ENCODE results near the gene ZNF341.

DNA sequence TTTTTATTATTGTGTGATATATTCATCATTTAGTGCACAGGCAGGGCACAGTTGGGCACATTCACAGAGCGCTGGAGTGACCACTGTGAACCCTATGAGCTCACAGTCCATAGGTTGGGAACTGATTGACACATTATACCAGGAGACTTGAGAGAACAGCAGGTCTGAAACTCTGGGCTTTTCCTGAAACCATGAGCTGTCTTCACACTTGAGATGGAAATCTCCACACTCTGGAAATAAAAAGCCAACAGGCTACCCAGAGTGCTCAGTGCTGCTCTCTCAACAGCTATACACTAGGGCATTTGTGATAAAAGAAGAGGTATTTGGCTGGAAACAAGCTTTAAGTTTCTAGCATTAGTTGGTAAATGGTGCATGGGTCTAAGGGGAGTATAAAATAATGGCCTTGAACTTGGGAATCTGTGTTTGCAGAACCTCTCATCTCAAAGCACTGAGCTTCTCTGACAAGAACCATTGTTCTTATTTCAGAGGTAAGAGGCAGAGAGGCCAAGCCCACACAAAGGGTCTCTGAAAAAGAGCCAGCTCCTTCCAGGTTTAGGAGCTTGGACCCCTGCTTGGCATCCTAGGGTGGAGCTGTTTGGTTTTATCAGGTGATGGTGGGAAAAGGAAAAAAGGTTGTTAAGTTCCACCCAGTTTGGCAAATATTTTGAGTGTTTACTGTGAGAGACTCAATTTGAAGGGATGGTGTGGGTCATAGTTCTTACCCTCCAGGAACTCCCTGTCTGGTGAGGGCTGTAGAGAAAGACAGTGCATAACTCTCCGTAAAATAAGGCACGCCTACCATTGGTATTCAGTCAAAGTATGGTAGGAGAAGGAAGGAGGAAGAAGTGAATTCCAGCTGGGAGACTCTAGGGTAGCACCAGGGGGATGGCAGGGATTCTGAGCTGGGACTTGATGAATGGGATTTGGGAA, 93.8 kb downstream of the ZNF341 start:
- no peak for TF ChIP-seq GABPA (tag; conservative IDR thresholded peaks at IDR 0.05; ENCODE audit: low read depth)
- TF ChIP-seq CTCF (IDR thresholded peaks at IDR 0.05 in 2 of 3, conservative IDR thresholded peaks at IDR 0.05 in 1 of 3; ENCODE audit: insufficient read depth in 2 of 3, low read depth in 1 of 3, low read length in 3 of 3): no peak
- TF ChIP-seq, protein P1, sequence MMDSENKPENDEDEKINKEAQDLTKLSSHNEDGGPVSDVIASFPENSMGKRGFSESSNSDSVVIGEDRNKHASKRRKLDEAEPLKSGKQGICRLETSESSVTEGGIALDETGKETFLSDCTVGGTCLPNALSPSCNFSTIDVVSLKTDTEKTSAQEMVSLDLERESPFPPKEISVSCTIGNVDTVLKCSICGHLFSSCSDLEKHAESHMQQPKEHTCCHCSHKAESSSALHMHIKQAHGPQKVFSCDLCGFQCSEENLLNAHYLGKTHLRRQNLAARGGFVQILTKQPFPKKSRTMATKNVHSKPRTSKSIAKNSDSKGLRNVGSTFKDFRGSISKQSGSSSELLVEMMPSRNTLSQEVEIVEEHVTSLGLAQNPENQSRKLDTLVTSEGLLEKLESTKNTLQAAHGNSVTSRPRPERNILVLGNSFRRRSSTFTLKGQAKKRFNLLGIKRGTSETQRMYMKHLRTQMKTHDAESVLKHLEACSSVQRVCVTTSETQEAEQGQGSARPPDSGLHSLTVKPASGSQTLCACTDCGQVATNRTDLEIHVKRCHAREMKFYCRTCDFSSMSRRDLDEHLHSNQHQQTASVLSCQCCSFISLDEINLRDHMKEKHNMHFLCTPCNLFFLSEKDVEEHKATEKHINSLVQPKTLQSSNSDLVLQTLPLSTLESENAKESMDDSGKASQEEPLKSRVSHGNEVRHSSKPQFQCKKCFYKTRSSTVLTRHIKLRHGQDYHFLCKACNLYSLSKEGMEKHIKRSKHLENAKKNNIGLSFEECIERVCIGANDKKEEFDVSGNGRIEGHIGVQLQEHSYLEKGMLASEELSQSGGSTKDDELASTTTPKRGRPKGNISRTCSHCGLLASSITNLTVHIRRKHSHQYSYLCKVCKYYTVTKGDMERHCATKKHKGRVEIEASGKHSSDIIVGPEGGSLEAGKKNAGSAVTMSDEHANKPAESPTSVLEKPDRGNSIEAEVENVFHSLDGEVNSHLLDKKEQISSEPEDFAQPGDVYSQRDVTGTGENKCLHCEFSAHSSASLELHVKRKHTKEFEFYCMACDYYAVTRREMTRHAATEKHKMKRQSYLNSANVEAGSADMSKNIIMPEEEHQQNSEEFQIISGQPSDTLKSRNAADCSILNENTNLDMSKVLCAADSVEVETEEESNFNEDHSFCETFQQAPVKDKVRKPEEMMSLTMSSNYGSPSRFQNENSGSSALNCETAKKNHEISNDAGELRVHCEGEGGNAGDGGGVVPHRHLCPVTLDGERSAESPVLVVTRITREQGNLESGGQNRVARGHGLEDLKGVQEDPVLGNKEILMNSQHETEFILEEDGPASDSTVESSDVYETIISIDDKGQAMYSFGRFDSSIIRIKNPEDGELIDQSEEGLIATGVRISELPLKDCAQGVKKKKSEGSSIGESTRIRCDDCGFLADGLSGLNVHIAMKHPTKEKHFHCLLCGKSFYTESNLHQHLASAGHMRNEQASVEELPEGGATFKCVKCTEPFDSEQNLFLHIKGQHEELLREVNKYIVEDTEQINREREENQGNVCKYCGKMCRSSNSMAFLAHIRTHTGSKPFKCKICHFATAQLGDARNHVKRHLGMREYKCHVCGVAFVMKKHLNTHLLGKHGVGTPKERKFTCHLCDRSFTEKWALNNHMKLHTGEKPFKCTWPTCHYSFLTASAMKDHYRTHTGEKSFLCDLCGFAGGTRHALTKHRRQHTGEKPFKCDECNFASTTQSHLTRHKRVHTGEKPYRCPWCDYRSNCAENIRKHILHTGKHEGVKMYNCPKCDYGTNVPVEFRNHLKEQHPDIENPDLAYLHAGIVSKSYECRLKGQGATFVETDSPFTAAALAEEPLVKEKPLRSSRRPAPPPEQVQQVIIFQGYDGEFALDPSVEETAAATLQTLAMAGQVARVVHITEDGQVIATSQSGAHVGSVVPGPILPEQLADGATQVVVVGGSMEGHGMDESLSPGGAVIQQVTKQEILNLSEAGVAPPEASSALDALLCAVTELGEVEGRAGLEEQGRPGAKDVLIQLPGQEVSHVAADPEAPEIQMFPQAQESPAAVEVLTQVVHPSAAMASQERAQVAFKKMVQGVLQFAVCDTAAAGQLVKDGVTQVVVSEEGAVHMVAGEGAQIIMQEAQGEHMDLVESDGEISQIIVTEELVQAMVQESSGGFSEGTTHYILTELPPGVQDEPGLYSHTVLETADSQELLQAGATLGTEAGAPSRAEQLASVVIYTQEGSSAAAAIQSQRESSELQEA (IDR thresholded peaks at IDR 0.05; ENCODE audit: low read depth): no peak

All from K562 (cell line).